UCSD-AML1 (cell line): ENCODE data around the gene DPH1.
A peak's percentile ranks its signal among the peaks of the same experiment; 100 is the strongest.

Experiments
- DNase-seq: peaks from one replicate; lab custom pipeline; 2025; ENCODE audit not compliant: unreplicated experiment; lab: John Stamatoyannopoulos, UW

Gene DPH1

DNA sequence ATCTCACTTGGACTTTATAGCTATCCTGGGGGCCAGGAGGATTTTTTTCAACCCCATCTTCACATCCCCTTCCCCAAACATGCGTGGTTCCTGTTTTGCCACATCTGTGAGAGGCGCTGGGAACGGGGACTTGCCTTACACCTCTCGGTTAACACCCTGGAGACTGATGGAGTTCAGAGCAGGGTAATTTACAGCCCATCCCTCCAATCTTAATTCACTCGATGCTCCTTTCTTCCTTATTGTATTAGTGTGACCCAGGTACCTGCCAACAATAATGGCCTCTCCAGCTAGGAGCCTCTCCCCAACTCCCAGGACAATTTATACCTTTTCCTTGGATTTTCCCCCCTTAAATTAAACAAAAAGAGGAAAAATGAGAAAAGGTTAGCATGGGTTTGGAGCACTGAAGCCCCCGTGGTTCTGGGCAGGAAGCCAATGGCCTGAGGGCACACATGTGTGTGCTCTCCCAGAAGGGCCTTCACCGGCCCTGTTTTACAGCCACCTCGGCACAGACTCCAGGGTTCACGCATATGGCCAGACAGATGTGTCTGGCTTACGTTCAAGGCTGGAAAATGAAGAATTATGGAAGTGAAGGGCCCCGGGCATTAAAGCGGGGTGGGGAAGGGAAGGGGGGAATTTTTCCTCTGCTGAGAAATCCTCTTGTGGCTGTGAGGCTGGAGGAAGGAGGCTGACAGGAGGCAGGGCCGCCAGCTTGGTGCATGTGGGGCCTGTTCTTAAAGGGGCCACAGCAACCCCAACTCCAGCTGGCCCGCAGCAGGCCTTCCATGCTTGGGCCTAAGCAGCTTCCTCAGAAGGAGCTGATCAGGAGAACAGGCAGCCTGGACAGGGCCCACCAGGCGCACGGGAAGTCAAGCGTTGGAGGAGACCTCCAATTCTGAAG lies 46.4 kb downstream of the DPH1 start:
- no peak for DNase-seq

DNA sequence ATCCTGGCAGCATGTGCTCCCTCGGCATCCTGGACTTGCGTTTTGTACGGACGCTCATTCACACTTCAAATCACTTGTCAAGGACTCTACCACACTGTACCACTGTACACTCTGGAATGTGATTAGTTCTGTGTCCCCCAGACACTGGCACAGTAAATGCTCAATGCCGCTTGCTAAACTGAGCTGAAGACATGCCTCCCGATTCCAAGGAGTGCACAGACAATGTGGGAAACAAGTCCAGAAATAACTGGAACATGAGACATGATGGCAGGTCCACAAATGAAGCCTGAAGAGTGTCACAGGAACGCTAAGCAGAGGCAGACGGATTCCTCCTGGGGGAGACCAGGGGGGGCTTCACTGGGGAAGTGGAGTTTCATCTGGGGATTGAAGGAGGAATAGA lies 47.1 kb downstream of the DPH1 start:
- no peak for DNase-seq

DNA sequence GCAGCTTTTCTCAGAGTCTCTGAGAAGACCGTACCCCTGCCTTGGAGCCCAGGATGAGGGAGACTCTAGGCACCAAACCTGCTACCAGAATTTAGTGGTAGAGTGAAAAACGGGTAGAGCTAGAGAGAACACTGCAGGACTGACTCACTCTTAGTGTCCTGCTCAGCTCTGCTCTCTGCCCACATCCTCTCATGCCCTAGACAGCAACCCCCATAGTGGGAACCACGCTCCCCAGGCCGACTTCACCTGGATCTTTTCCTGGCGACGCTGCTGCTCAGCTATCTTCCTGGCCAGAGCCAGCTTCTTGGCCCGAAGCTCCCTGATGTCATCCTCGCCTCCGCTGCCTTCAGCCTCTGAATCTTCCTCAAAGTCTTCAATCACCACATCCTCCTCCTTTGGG lies 51.6 kb downstream of the DPH1 start:
- no peak for DNase-seq

DNA sequence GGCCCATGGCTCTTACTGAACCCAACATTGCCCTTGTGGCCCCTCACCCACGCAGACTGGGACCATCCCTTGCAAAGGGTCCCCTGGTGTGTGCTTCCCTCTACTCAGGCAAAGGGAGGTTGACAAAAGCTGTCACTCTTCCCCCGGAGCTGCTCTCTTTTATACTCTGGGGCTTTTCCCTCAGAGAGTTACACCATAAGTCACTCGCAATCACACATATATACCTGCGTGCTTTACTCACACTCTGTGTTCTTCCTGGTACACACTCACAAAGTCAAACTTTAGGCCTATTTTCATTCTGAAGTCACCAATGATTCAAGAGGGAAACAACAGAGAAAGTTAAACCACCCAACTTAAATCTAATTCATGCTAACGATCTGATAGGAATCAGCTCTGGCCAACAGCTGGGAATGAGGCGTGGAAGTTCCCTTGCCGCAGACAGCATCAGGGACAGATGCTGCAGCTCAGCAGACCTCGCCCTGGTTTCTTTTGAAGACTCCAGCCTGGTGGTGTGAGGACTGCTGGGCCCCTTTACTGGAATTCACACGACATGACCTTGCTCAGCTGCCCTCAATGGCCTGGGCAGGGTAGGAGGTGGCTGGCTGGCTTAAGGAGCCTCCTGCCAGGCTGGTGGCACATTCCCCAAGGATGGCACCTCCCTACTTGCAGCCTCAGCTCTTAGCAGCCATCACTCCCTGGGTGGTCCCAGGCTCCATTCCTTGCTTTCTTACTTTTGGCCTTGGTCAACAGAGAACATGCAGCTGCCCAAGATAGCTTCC lies 52.2 kb downstream of the DPH1 start:
- DNase-seq: no peak

DNA sequence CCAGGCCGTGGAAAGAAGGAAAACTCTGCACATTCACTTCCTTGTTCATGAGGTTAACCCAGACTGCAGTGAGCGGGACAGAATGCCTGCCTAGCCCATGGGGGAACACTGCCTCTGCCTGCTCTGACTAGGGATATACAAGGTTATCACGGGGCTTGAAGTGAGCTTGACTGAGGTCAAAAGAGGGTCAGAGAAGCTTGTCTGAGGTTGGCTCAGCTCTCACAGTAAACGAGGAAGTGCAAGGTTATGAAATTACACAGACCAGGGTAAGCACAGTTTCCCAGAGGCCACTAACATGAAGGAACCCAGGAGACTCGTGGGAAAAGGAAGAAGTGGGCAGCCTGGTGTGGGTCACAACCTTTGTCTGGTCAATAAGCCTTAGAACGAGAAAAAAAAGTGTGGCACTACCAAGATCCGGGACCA lies 53.7 kb downstream of the DPH1 start:
- peak; percentile 50 for DNase-seq

DNA sequence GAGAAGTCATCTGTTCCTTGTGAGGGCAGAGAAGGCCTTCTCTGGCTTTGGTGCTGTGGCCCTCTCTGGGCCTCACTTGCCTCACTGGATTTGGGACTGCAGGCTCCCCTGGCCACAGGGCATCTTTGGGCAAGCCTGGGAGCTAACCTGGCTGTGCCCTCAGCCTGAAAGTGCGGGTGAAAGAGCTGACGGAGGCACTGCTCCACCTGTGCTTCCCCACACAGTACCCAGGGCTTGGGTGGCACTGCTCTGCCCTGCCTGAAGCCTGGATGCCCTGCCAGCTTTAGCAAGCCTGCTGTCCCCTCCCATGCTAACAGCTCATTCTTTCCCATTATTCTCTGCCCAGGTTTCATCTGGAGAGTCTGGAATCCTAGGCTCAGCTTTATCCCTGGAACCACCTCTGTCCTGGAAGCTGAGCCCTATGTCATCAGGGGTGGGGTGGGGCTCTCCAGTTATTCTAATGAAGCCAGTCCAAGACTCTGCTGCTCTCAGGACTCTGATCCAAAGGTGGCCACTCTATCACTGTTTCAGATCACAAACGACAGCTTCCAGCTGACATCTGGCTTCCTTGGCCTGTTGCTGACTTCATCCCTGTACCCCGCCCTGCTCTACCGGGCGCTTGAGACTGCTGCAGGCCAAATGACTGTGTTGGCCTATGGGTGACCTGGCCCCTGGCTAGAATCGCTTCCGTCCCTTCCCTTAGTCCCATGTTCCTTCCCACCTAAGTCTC lies 54.2 kb downstream of the DPH1 start:
- no peak for DNase-seq

DNA sequence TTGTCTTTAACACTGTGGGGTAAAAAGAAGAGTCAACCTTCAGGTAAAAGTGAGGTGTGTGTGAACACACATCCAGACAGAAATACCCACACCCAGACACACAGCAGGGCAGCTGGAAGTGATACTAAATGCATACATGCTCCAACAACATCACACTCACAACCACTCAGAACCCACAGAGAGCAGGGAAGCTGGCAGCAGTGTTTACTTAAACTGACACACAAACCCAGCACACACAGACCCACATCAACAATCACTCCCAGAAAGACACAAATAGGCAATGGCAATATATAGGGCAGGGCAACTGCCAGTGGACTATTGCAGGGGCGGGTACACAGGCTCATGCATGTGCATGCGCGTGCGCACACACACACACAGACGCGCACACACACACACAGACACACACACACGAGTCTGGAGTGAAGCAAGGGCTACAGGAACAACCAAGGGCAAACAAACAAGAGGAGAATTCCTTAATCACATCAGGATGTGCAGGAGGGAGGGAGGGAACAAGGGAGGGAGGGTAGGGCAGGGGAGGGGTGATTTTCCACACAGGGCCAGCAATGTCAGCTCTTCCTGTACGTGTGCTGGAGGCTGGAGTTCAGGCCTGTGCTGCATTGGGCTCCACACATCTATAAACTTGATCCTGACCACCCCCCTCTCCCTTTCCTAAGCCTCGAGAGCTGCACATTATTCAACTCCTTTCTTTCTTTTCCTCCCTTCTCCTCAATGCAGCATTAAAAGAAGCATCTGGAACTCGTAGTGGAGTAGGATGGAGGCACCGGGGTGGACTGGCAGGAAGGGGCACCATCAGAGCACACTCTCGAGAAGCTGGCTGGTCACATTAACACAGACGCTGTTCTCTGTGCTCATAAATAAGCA lies 55.1 kb downstream of the DPH1 start:
- no peak for DNase-seq

DNA sequence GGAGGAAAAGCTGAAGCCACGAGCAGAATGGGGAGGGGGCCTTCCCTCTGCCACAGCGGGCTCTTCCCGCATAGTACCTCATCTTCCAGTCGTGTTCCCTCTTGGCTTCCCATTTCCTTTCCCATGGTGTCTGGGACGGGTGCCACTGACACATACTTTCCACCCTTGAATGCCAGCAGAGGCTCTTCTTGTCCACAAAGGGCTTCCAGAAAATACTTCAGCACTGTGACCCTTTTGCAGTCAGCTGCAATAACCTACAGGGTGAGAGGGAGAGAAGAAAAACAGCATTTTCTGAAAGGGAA lies 55.6 kb downstream of the DPH1 start:
- no peak for DNase-seq

DNA sequence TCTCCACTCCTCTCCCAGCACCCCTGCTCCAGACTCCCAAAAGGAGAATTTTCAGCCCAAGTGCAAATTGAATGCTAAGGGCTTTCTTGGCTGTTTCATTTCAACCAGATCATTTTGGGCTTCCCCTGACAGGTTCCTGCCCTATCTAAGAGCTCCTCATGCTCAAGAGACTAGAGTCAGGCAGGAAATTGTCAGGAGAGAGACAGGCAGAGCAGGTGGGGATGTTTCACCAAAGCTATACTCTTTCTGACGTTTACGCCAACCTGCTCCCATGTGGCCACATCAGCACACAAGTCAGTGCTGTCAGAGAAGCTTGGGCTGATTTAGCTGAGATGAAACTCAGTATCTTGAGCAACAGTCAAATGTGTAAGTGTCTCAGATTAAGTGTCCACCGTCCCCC lies 56.4 kb downstream of the DPH1 start:
- DNase-seq: no peak

DNA sequence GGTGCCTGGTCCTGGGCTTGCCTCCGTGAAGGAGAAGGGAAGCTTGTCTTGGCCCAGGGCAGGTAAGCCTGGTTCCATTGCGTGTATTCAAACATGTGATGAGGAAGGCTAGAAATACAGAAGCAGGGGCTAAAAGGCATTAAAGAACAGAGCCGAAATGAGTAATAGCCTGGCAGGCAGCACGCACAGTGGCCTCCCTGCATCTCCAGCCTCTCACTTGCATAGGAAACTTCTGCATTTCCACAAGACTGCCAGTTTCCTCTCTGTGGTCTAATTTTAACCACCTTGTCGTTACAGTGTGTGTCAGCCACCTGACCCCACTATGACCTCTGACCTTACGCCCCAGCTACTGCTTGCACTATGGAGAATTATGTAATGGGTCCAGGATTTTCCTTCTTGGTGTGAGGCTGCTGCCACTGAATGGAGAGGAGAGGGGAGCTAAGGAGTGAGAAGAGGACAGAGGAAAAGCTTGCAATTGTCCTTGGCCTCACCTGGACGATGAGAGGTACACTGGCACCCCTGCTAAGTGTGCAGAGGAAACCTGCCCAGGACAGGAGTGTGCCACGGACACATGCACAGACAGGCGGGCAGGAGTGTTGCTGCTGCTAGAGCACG lies 57.8 kb downstream of the DPH1 start:
- peak; percentile 74 for DNase-seq

DNA sequence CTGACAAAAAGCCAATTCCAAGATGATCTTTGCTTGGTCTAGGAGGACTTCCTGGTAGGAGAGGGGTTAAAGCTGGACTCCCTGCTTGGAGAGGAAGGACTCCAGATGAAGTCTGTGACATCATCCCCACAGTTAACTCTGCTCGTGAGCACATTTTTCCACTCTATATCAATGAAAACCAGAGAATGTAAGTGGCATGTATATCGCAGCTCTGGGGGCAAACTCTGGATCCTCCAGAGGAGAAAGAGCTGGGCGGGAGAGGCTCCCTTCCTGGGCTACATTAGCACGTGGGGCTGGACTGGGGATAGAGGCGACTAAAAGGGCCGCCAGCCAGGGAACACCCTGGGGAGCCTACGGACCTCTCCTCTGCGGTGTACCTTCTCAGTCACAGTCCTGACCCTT lies 59.1 kb downstream of the DPH1 start:
- no peak for DNase-seq

DNA sequence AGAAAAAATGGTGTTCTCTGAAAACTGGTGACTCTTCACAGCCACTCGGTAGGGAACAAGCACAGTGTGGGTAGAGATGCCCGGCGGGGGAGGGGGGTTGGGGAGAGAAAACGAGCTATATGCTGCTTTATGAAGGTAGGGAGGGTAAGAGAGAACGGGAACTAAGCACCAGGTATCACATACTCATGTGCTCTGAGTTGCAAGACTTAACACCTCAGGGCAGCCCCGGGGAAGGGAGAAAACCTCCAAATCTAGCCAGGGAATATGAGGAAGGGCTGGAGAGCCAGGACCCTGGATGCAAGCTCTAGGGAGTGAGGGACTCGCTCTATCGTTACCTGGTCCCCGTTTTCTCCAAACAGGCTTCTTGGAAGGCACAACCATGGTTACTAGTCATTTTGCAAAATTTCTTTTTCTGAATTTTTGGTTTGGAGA lies 60.3 kb downstream of the DPH1 start:
- DNase-seq: no peak

DNA sequence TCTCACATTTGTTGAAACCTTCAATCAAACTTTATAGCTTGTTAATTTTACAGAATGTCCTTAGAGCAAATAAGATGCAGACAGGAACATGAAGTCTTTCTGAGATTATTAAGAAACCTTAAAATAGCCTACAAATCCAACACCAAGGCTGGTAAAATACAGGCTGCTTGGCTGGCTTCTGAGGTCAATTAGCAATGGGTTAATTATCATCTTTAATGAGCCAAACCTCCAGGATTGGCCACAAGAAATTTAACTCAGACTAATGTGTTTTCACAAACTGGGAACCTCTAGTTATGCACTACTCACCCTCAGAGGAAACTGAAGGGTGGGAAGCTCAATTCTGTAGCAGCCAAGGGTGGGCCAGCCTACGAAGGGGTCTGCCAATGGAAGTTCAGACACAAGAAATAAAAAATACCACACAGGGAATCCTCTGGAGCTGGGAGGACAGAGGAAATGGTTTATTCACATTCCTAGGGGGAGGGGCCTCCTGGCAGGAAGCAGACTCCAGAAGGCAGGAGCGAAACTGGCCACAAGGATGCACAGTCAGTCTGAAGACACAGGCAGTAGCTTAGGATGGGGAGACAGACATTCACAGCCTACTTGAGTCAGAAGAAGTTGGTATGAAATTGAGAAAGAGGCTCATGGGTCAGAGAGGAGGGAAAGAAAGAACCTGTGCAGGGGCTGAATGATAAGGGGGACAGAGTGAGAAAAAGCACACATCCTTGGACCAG lies 61.0 kb downstream of the DPH1 start:
- peak; percentile 30 for DNase-seq

DNA sequence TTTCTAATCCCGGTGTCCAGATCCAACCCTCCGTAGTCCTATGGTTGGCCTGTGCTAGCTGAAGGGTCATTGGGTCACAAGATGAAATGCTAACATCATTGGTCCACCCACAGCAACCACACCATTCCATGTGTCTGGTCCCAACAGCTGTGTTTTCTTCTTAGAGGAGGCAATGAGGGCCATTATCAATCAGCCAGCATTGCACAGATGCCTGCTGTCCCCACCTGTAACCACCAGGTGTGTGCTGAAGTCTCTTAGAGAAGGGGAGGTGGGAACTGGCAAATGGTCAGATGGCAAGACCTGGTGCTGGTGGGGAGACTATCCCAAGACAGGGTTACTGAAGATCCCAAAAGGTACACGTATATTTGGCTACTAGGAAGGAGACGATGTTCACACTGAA lies 62.3 kb downstream of the DPH1 start:
- no peak for DNase-seq

DNA sequence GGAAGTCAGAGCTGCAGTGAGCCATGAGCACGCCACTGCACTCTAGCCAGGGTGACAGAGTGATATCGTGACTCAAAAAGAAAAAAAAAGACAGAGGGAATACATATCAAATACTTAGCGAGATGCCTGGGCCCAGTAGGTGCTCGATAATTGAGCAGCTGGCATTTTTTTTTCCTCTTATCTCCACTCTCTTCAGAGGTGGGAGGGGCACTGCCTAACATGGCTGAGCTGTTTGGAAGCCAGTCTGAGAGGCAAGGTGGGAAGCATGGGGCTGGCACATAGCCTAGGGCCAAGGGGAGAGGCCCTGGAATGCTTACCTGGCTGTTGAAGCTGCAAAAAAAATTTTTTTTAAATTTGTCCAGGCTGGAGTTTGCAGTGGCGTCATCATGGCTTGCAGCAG lies 63.4 kb downstream of the DPH1 start:
- no peak for DNase-seq
